OCI-LY7 (cell line): ENCODE results near the gene PLEK2. TPM values are rescaled to one million over a fixed set of nuclear protein-coding genes. Genes with fewer than 3 reads are reported as not detected.

Source experiments
- BruUV-seq: library from RNA; stranded (reverse); fragments of 400-500 nt; replicated peaks from 2 replicates; lab custom pipeline; 2021; lab: Mats Ljungman, UMichigan
- CTCF ChIA-PET: fragments of 300-600 bp; sonication (Branson Sonifier 250); formaldehyde crosslinking; loops from one replicate; lab custom pipeline; 2022; ENCODE audit warnings: antibody characterized with exemption; ENCODE audit not compliant: unreplicated experiment; lab: Charles Lee
- POLR2A ChIA-PET: fragments of 300-600 bp; sonication (Branson Sonifier 250); formaldehyde crosslinking; loops from one replicate; lab custom pipeline; 2022; ENCODE audit warnings: antibody characterized with exemption; lab: Charles Lee
- DNase-seq: peaks from one replicate; pipeline ENCODE4 v3.0.0-alpha.2; 2015; ENCODE audit warnings: low spot score
- H2AFZ ChIP-seq: fragments of 200-600 bp; sonication (generic), shearing (Covaris generic); 2 replicates; pipeline ENCODE4 v1.6.1; 2014; ENCODE audit warnings: mild to moderate bottlenecking, antibody characterized with exemption, low read length, moderate library complexity
- H3K27ac ChIP-seq: fragments of 200-600 bp; sonication (generic); 2 replicates; pipeline ENCODE4 v1.5.1; 2014; ENCODE audit warnings: mixed run types, low read depth, mild to moderate bottlenecking, moderate library complexity, low read length, inconsistent platforms; ENCODE audit not compliant: poor library complexity, severe bottlenecking
- H3K36me3 ChIP-seq: fragments of 200-600 bp; sonication (generic); 2 replicates; pipeline ENCODE4 v1.6.1; 2014; ENCODE audit warnings: mild to moderate bottlenecking, antibody characterized with exemption, low read length, moderate library complexity, mixed read lengths; ENCODE audit not compliant: insufficient read depth
- H3K4me1 ChIP-seq: fragments of 200-600 bp; sonication (generic); 2 replicates; pipeline ENCODE4 v1.5.1; 2014; ENCODE audit warnings: mild to moderate bottlenecking, low read length; ENCODE audit not compliant: insufficient read depth, poor library complexity, severe bottlenecking
- H3K4me2 ChIP-seq: fragments of 200-600 bp; sonication (generic); 2 replicates; pipeline ENCODE4 v1.6.1; 2014; ENCODE audit warnings: mild to moderate bottlenecking, low read length
- H3K4me3 ChIP-seq: fragments of 200-600 bp; sonication (generic); 2 replicates; pipeline ENCODE4 v1.5.1; 2014; ENCODE audit warnings: mild to moderate bottlenecking, low read depth, low read length; ENCODE audit not compliant: poor library complexity, severe bottlenecking
- H3K79me2 ChIP-seq: fragments of 200-600 bp; sonication (generic); 2 replicates; pipeline ENCODE4 v1.6.1; 2016; ENCODE audit warnings: low read depth, mild to moderate bottlenecking, low read length, moderate library complexity, mixed read lengths; ENCODE audit not compliant: insufficient read depth
- H3K9me2 ChIP-seq: fragments of 200-600 bp; sonication (generic); 2 replicates; pipeline ENCODE4 v1.6.1; 2016; ENCODE audit warnings: mild to moderate bottlenecking, low read length, mixed read lengths; ENCODE audit not compliant: insufficient read depth
- H3K9me3 ChIP-seq: fragments of 200-600 bp; sonication (generic); 2 replicates; pipeline ENCODE4 v1.6.1; 2014; ENCODE audit warnings: mild to moderate bottlenecking, mixed run types, low read length, mixed read lengths
- H4K20me1 ChIP-seq: fragments of 200-600 bp; sonication (generic); 2 replicates; pipeline ENCODE4 v1.6.1; 2014; ENCODE audit warnings: mild to moderate bottlenecking, antibody characterized with exemption, low read length, moderate library complexity, mixed read lengths; ENCODE audit not compliant: insufficient read depth
- CTCF ChIP-seq: fragments of 200-600 bp; sonication (generic); conservative IDR thresholded peaks from 2 replicates; pipeline ENCODE4 v1.5.1; 2014; ENCODE audit warnings: mild to moderate bottlenecking, antibody characterized with exemption, low read length, moderate library complexity, mixed read lengths
- EZH2phosphoT487 ChIP-seq: fragments of 200-600 bp; sonication (generic); IDR thresholded peaks from 2 replicates; pipeline ENCODE4 v1.6.1; 2018; ENCODE audit warnings: low read depth, borderline replicate concordance, mild to moderate bottlenecking, mixed run types, antibody characterized with exemption, low read length, moderate library complexity, mixed read lengths
- intact Hi-C: fragments of 100-400 bp; cut with micrococcal nuclease; formaldehyde crosslinking; loops from one replicate; pipeline ENCODE4 v1.10.0; 2022; ENCODE audit not compliant: unreplicated experiment
- total RNA-seq, 2 experiments: library from RNA; depleted of rRNA in 1 of 2; stranded (reverse); fragments of >200 nt in 1 of 2; shearing (Covaris generic) in 1 of 2; gene quantifications; 2 replicates each; pipeline ENCODE4 v1.2.3, GENCODE V29; 2014 to 2022

PLEK2 gene
- total RNA-seq, 2 experiments from 2014 or later: not detected

- H3K9me3 ChIP-seq: no peaks in the 10 kb centered on the region
- no peak for TF ChIP-seq EZH2phosphoT487
- no peak for TF ChIP-seq CTCF
- TSS peak; percentile 65 for BruUV-seq
- no peaks in the 10 kb centered on the region for H3K9me2 ChIP-seq
- peaks cover 39% of the 10 kb centered on the region for H3K4me1 ChIP-seq
- peak overlapping the region; percentile 93 for H3K4me3 ChIP-seq
- peaks cover 31% of the 10 kb centered on the region for H4K20me1 ChIP-seq
- peaks cover 29% of the 10 kb centered on the region for H3K36me3 ChIP-seq
- peak overlapping the region; percentile 77 for H2AFZ ChIP-seq
- intact Hi-C loops: no loop called here
- POLR2A ChIA-PET: interaction anchor here (0.5 to 1.3 kb wide), 11 partner anchors 8 to 757 kb away, joined by 3 to 4 read pairs (median 3); partner anchors contain the start of gene PIGH
- H3K4me2 ChIP-seq: peak overlapping the region; percentile 99
- H3K27ac ChIP-seq: no peak overlapping the region
- peaks cover 52% of the 10 kb centered on the region for H3K79me2 ChIP-seq
- CTCF ChIA-PET: interaction anchor here (0.7 to 1.4 kb wide), 3 partner anchors 8 to 241 kb away, joined by 3 read pairs; partner anchors contain the start of gene PIGH
- no peak for DNase-seq
Observed at GRCh38 chr14:67358924-67359774, 52.8 kb downstream of the PLEK2 start.

- intact Hi-C loops: no loop called here
- no peak for DNase-seq
- POLR2A ChIA-PET: interaction anchor here (1.1 to 1.3 kb wide), 2 partner anchors 12 to 316 kb away, joined by 3 read pairs; partner anchors contain the start of gene VTI1B
- TF ChIP-seq EZH2phosphoT487 (no peak), CTCF (no peak)
- Histone ChIP-seq H3K9me2 (no peaks in the 10 kb centered on the region), H3K4me2 (peak overlapping the region; percentile 99), H3K4me3 (peak overlapping the region; percentile 93), H3K27ac (no peak overlapping the region), H4K20me1 (peaks cover 21% of the 10 kb centered on the region), H3K4me1 (peaks cover 36% of the 10 kb centered on the region), H2AFZ (no peak overlapping the region), H3K9me3 (no peaks in the 10 kb centered on the region), H3K36me3 (peaks cover 18% of the 10 kb centered on the region), H3K79me2 (peaks cover 40% of the 10 kb centered on the region)
- CTCF ChIA-PET: no interaction called here
- no TSS peak for BruUV-seq
Observed at GRCh38 chr14:67357969-67358354, 54.0 kb downstream of the PLEK2 start.
